Pancreas (tissue), 10 donors: ENCODE results near the gene PPP1R37. TPM values are rescaled to one million over a fixed set of nuclear protein-coding genes. Genes with fewer than 3 reads are reported as not detected.
"Not testable (repeated sequence)": the region's sequence is repeated elsewhere in the genome, so short reads cannot be mapped to it uniquely, and the experiment has no call there.

Experiments
- ATAC-seq, 4 donors: fragments of 200-7000 bp; cut with Tn5 transposase; one replicate each; pipeline versions ENCODE4 v1.8.0 to v1.9.1; 2020; ENCODE audit warnings: mild to moderate bottlenecking in 4 of 4, moderate library complexity in 4 of 4
- DNase-seq, 6 donors: peaks; one replicate each; pipeline ENCODE4 v3.0.0-alpha.2; 2020
- FAIRE-seq: peaks from 2 replicates; lab custom pipeline; 2012; peaks lifted over from hg19 to GRCh38; lab: Jason Lieb, UNC
- H3K27ac ChIP-seq, 4 donors: fragments of 200-600 bp; sonication (generic); 1 replicate in 3 of 4; 2 replicates in 1 of 4; pipeline versions ENCODE4 v1.5.0 to v1.8.0; 2020
- H3K27me3 ChIP-seq, 4 donors: fragments of 200-600 bp; one replicate each; pipeline ENCODE4 v1.8.0; 2021
- H3K36me3 ChIP-seq, 3 donors: fragments of 200-600 bp; sonication (generic) in 1 of 3; one replicate each; pipeline versions ENCODE4 v1.5.0 to v1.8.0; 2020 to 2021
- H3K4me1 ChIP-seq, 3 donors: fragments of 200-600 bp; one replicate each; pipeline ENCODE4 v1.8.0; 2021
- H3K4me3 ChIP-seq, 4 donors: fragments of 200-600 bp; sonication (generic) in 2 of 4; one replicate each; pipeline versions ENCODE4 v1.5.0 to v1.8.0; 2020 to 2021
- H3K9me3 ChIP-seq, 4 donors: fragments of 200-600 bp; one replicate each; pipeline ENCODE4 v1.8.0; 2021
- WGBS, 2 donors: extraction: QIAGEN DNeasy Blood & Tissue Kit; methylation state at CpG; one replicate each; pipeline ENCODE4 v1.1.7; 2013; 5-methylcytosine and 5-hydroxymethylcytosine counted together
- intact Hi-C, 3 donors: fragments of 100-400 bp; cut with DNase I; formaldehyde crosslinking; loops; one replicate each; pipeline versions ENCODE4 v1.11.1 to v1.14.2; 2022
- polyA plus RNA-seq, 2 donors: library from polyadenylated mRNA; stranded (reverse); fragments of 200-250 nt; gene quantifications; one replicate each; pipeline ENCODE4 v1.2.3, GENCODE V29; 2013
- total RNA-seq, 6 donors: library from RNA; stranded (reverse); fragmentation: NEBNext Ultra II Directional in 4 of 6; extraction: Animal tissue kit (Norgen Biotek cat#: 25700) in 4 of 6; gene quantifications; one replicate each; pipeline versions ENCODE4 v1.2.1 to v1.2.4, GENCODE V29; 2021 to 2023
- TF ChIP-seq, protein P1 (sequence below), 4 donors: fragments of 200-600 bp; sonication (generic) in 3 of 4; IDR thresholded peaks; one replicate each; pipeline versions ENCODE4 v1.5.0 to v1.8.0; 2021; ENCODE audit warnings: antibody characterized with exemption in 4 of 4
- donor health status: healthy with polysubstance abuse.
- donor health status: DM: no; HTN: no; CAD: no; lungs with moderate emphysema.
- donor health status: DM: no; HTN: no; CAD: no.
- donor health status: control.
- donor health status: control.
- donor health status: Bipolar disorder and iron deficiency.
- donor health status: DM: yes; HTN: yes; CAD: no.
- donor health status: DM: no; HTN: no; CAD: no.
- donor health status: DM: no; HTN: no; CAD: no.
- donor health status: DM: yes; HTN: yes; CAD: no.

Gene PPP1R37
- total and polyA plus RNA-seq, 8 donors: 13.0 to 57.4 (median 15.3) TPM

DNA sequence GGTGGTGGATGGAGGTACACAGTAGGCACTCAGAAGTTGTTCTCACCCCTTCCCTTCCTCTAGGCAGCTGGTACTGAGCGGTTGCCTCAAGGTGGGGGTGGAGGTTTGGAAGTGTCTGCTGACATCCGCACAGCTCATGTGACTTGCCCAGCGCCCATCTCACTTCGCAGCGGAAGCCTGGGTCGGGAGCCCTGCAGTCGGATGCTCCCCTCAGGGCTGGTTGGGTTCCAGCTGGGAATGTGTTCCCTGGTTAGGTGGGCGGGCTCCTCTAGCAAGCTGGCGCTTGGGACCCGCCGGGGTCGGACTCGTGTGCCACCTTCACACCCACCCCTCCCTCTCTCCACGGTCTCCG is 10.2 kb downstream of the PPP1R37 start:
- peak overlapping the region in 3 of 4 donors; percentile 39 to 74 (median 55) for H3K27ac ChIP-seq
- no peaks in the 10 kb centered on the region for H3K9me3 ChIP-seq
- peak in 3 of 4 donors; percentile 13 to 42 (median 15) for ATAC-seq
- no peak for DNase-seq
- H3K4me3 ChIP-seq: no peak overlapping the region
- no peak for FAIRE-seq
- TF ChIP-seq, protein P1, sequence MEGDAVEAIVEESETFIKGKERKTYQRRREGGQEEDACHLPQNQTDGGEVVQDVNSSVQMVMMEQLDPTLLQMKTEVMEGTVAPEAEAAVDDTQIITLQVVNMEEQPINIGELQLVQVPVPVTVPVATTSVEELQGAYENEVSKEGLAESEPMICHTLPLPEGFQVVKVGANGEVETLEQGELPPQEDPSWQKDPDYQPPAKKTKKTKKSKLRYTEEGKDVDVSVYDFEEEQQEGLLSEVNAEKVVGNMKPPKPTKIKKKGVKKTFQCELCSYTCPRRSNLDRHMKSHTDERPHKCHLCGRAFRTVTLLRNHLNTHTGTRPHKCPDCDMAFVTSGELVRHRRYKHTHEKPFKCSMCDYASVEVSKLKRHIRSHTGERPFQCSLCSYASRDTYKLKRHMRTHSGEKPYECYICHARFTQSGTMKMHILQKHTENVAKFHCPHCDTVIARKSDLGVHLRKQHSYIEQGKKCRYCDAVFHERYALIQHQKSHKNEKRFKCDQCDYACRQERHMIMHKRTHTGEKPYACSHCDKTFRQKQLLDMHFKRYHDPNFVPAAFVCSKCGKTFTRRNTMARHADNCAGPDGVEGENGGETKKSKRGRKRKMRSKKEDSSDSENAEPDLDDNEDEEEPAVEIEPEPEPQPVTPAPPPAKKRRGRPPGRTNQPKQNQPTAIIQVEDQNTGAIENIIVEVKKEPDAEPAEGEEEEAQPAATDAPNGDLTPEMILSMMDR (IDR thresholded peaks at IDR 0.05): no peak
- intact Hi-C loops: no loop called here
- H3K36me3 ChIP-seq: no peaks in the 10 kb centered on the region
- peaks cover 15 to 20% (median 18%) of the 10 kb centered on the region in 3 donors for H3K4me1 ChIP-seq
- no peaks in the 10 kb centered on the region for H3K27me3 ChIP-seq
- WGBS, 2 donors: 46 to 49% methylated on average over 15 of the region's 15 CpGs

GRCh38 chr19:45103508-45104319 is 10.7 kb downstream of the PPP1R37 start:
- no peaks in the 10 kb centered on the region for H3K36me3 ChIP-seq
- intact Hi-C loops: no loop called here
- no peak for FAIRE-seq
- peaks cover 9 to 16% (median 12%) of the 10 kb centered on the region in 3 donors for H3K4me1 ChIP-seq
- peak overlapping the region; percentile 53 to 74 (median 56) for H3K27ac ChIP-seq
- H3K9me3 ChIP-seq: no peaks in the 10 kb centered on the region
- TF ChIP-seq, protein P1 (IDR thresholded peaks at IDR 0.05): no peak
- ATAC-seq: peak; percentile 55 to 72 (median 56)
- 48 to 54% methylated on average over 26 of the region's 26 CpGs for WGBS, 2 donors
- no peak overlapping the region for H3K4me3 ChIP-seq
- DNase-seq: no peak
- no peaks in the 10 kb centered on the region for H3K27me3 ChIP-seq

- no peaks in the 10 kb centered on the region for H3K9me3 ChIP-seq
- TF ChIP-seq, protein P1 (IDR thresholded peaks at IDR 0.05): no peak
- no peak for ATAC-seq
- FAIRE-seq: no peak
- 78 to 79% methylated on average over 16 of the region's 16 CpGs for WGBS, 2 donors
- intact Hi-C loops: no loop called here
- no peaks in the 10 kb centered on the region for H3K36me3 ChIP-seq
- H3K4me1 ChIP-seq: peaks cover 5 to 10% (median 7%) of the 10 kb centered on the region in 3 donors
- H3K27ac ChIP-seq: peak overlapping the region in 2 of 4 donors; percentile 55 to 74
- no peak for DNase-seq
- H3K27me3 ChIP-seq: no peaks in the 10 kb centered on the region
- H3K4me3 ChIP-seq: no peak overlapping the region
Measured at GRCh38 chr19:45104658-45105349, 11.8 kb downstream of the PPP1R37 start.

GRCh38 chr19:45106363-45106762 is 13.4 kb downstream of the PPP1R37 start:
- H3K4me1 ChIP-seq, FAIRE-seq, H3K27me3 ChIP-seq, DNase-seq, H3K4me3 ChIP-seq, ATAC-seq, H3K9me3 ChIP-seq, intact Hi-C loops, H3K36me3 ChIP-seq, H3K27ac ChIP-seq: not testable (repeated sequence)
- 95% methylated on average over 11 of the region's 11 CpGs for WGBS, 2 donors

DNA sequence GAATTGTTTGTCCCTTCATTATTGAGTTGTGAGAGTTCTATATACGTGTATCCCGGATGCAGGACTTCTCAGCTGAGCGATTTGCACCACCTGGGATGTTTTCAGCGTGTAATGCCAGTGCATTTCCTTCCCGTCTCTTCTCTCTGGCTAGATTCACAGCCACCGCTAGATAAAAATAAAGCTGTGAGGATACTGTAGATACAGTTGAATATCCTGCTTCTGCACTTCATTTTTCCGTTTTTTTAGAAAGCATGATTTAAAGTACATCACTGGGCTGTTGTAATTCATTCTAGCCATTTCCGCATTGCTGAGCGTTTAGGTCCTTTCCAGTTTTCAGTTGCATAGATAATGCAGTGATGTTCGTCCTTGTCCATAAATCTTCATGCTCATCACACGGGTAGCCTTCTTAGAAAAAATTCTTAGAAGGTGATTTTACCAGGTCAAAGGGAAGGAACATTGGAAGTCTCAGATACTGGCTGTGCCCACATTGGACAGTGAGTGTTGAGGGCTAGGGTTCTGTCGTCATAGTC is 14.7 kb downstream of the PPP1R37 start:
- H3K27ac ChIP-seq: no peak overlapping the region
- WGBS, 2 donors: 85 to 90% methylated on average over 12 of the region's 12 CpGs
- H3K4me3 ChIP-seq: no peak overlapping the region
- TF ChIP-seq, protein P1 (IDR thresholded peaks at IDR 0.05): no peak
- H3K4me1 ChIP-seq: no peaks in the 10 kb centered on the region
- no peaks in the 10 kb centered on the region for H3K9me3 ChIP-seq
- intact Hi-C loops: no loop called here
- H3K27me3 ChIP-seq: no peaks in the 10 kb centered on the region
- no peak for FAIRE-seq
- no peaks in the 10 kb centered on the region for H3K36me3 ChIP-seq
- ATAC-seq: no peak
- no peak for DNase-seq
